Stimulated activated CD4-positive, alpha-beta T cell treated with anti-CD3 and anti-CD28 coated beads, Interleukin-2, amount 100 ng/mL, for 48 hours (primary cell): ENCODE results near the gene MICAL3.
"Not testable (repeated sequence)": the region's sequence is repeated elsewhere in the genome, so short reads cannot be mapped to it uniquely, and the experiment has no call there.

Experiments used
- DNase-seq, 2 donors: peaks; one replicate each; pipeline ENCODE4 v3.0.0-alpha.2; 2020

The MICAL3 gene

GRCh38 chr22:17948101-17948500, 76.3 kb downstream of the MICAL3 start:
- no peak for DNase-seq

GRCh38 chr22:17946662-17947367, 77.5 kb downstream of the MICAL3 start:
- DNase-seq, result no peak

DNA sequence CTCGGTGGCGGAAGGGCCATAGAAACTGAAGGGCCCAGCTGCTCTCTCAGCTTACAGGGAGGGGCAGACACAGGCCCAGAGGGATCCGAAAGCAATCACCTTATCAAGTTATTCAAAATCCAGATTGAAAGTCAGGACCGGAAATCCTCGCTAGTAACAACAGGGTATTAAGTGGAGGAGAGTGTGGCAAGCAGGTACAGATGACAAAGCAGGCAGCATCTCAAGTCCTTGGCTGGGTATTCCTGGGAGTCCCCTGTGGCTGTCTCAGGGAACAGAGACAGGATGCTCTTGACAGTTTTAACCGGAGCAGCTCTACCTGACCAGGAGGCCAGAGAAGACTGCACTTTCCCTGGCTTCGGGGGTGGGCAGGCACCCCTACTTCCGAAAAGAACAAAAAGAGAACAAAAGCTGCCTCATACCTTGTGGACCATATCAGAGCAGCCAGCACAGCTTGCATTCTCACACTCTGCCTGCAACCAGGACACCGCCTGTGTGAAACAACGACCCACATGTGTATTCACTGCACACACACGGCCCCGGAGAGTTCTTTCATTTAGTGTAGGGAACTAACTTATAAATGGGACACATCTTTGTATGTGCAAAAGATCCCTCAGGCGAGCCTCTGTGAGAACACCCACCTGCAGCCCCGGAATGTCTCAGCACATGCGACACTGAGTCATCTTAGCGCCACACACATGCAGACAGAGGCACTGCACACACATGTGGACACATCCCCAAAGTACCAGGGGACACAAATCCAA, 78.3 kb downstream of the MICAL3 start:
- no peak for DNase-seq

- DNase-seq, result no peak
Measured at GRCh38 chr22:17945156-17945887, 79.0 kb downstream of the MICAL3 start.

DNA sequence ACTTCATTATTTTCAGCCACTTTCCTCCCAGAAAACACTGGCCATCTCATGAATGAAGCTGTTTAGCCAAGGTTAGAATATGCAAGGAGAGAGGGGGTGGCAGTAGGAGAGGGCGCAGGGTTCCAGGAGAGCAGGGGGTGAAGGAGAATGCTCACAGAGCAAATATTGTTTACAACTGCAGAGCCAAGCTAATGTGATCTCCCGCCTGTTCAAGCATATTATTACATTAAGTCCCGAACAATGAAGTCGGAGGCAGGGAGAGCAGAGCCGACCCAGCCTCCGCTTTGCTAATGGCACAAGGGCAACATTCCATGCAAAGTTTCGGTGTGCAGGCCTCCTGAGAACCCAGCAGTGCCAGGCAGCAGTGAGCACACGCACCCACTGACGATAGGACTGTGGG, 80.1 kb downstream of the MICAL3 start:
- DNase-seq, result no peak

DNA sequence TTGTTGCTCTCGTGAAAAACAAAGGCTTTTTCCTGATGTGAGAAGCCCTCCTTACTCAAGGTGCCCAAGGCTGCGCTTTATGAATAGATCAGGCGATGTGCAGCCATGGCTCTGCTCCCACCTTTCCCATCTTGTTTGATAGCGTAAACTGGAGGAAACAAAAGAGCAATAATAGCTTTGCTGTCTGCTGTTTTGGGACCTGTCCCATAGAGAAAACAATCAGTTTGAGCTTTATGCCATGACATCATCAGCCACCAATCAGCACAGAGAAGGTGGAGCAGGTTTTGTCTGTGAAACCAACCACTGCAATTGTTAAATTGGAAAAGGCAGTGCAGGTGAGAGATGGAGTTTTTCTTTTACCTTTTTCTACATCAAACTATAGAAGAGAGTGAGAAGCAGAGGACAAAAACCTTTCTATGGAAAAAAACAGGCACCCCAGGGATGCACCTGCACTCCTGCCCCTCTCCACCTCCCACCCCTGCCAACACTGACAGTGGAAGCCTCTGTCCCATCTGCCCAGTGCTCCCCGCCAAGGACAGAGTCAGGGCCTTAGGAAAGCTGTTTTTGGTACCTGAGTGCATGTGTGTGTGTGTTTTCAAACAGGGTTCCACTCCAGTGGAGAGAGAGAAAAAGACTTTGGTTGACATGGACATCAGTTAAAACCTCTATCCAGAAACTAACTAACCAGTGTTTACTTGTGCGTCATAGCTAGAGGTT, 80.7 kb downstream of the MICAL3 start:
- DNase-seq, result no peak

- DNase-seq, result no peak
Measured at GRCh38 chr22:17942721-17943120, 81.6 kb downstream of the MICAL3 start.

DNA sequence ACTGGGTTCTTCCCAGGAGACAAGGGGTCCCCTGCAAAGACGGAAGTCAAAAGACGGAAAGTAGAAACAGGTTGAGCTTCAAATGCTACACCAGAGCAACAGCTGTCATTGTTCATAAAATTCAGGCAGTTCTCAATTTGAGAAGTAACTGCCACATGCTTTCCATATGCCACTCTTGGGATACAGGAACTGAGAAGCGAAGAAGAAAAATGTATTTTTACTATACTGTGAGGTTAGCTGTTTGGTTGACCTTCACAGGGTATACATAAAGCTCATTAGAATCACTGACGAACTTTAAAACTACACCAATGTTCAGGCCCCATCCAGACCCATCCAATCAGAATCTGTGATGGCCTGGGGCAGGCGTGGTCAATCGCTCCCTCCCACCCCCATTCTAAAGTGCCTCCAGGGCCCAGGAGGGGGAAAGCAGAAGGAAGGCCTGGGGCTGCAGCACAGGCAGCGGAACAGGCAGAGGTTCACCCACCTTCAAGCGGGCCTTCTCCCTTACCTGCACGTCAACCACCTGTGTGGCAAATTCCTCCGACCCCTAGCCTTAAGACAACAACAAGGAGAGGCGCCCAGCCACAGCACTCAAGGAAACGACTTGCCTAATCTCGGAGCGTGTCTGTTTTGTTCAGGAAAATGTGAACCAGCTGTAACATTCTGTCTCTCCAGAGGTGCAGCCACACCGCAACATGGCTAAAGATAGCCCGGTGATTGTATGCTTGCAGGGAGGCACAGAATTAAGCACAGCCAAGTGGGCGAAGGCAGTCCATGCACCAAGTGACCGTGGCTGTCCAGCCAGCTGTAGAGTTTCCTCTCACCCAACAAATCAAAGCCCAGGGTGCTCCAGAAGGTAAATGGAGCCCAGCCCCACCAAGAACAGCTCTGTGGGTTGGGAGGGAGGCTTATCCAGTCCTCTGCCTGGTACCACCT, 82.6 kb downstream of the MICAL3 start:
- no peak for DNase-seq

GRCh38 chr22:17939579-17939978, 84.8 kb downstream of the MICAL3 start:
- DNase-seq, result no peak

DNA sequence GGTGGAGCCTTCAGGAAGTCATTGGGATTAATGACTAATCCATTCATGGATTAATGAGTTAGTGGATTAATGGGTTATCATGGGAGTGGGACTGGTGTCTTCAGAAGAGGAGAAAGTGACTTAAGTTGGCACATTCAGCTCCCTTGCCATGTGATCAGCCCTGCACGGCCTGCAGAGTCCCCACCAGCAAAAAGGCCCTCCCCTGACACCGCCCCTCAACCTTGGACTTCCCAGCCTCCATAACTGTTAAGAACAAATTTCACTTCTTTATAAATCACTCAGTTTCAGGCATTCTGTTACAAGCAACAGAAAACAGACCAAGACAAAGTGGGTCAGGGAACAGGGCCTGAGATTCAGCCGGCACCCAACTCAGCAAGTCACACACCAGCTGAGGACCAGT, 85.3 kb downstream of the MICAL3 start:
- DNase-seq, result no peak

GRCh38 chr22:17938484-17938924, 85.9 kb downstream of the MICAL3 start:
- no peak for DNase-seq

- not testable (repeated sequence) for DNase-seq
Measured at GRCh38 chr22:17932457-17932856, 91.9 kb downstream of the MICAL3 start.

DNA sequence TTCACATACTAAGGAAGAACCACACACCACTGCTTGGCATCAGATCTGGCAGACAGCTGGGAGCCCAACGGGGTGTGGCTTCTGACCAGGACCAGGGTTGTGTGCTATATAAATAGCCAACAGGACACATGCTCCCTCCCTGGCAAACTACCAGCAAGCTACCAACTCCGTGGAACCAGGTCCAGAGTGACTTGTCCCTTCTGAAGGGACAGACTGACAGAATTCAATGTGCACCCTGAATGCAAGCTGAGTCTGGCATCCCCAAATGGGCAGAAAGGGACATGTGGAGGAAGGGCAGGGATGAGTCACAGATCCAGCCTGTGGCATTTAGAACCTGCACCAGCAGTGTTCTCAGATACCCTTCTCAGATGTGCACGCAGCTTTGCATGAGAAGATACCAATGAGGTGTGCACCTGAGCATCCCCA, 92.9 kb downstream of the MICAL3 start:
- no peak for DNase-seq

- no peak for DNase-seq
Measured at GRCh38 chr22:17930455-17931313, 93.7 kb downstream of the MICAL3 start.

DNA sequence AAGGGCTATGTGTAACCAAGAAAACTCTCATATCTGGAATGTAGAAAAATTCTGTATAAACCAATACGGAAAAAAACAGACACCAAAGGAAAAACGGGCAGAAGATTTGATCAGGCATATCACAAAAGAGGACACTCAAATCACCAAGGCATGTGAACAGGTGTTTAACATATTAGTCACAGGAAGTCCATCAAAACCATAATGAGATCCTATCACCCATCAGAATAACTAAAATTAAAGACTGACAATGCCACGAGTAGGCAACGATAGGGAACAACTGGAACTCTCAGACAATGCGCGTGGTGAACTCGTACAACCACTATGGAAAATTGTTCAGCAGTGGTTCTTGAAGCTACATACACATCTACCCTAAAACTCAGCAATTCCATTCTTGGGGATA, 94.5 kb downstream of the MICAL3 start:
- no peak for DNase-seq

GRCh38 chr22:17928391-17928790, 96.0 kb downstream of the MICAL3 start:
- DNase-seq, result no peak

GRCh38 chr22:17927062-17927461, 97.3 kb downstream of the MICAL3 start:
- DNase-seq, result no peak

- no peak for DNase-seq
Measured at GRCh38 chr22:17926516-17926915, 97.8 kb downstream of the MICAL3 start.

DNA sequence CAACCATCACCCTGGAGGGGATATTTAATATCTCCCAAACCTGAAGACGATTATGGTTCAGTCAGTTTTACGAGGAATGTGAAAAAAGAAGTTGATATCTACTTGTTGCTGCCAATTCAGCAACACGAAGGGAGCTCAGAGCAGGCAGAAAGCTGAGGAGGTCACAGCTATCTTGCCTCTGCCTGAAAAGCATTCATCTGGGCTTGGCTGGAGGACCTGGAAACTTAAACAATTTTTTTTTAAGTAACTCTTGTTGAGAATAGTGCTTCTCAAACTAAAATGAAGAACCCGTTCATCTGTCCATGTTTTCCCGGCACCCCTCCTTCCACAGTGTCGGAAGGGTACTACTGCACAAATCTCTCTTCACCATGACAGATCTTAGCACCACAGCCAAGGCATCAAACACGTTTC, 98.9 kb downstream of the MICAL3 start:
- DNase-seq, result no peak

GRCh38 chr22:17924735-17925364, 99.5 kb downstream of the MICAL3 start:
- no peak for DNase-seq
